HEK293 (cell line): ENCODE data around the gene PPP1CC.
"Not testable (repeated sequence)": the region's sequence is repeated elsewhere in the genome, so short reads cannot be mapped to it uniquely, and the experiment has no call there.

Experiments
- BCL11B ChIP-seq: fragments of 450-650 bp; formaldehyde crosslinking; IDR thresholded peaks from 2 replicates; pipeline ENCODE4 v1.5.1; 2016; ENCODE audit warnings: low read depth, missing biosample characterization, missing genetic modification characterization
- CTCF ChIP-seq: fragments of 450-650 bp; formaldehyde crosslinking; IDR thresholded peaks from 2 replicates; pipeline ENCODE4 v1.5.1; 2016; ENCODE audit warnings: missing biosample characterization, missing genetic modification characterization
- PBX3 ChIP-seq: sonication (generic); formaldehyde crosslinking; IDR thresholded peaks from 2 replicates; pipeline ENCODE4 v1.8.1; 2022; ENCODE audit warnings: mild to moderate bottlenecking, moderate library complexity, missing genetic modification reagents
- REST ChIP-seq: fragments of 450-650 bp; formaldehyde crosslinking; IDR thresholded peaks from 2 replicates; pipeline ENCODE4 v1.5.1; 2016; ENCODE audit warnings: missing biosample characterization, missing genetic modification characterization
- YY1 ChIP-seq: fragments of 450-650 bp; formaldehyde crosslinking; IDR thresholded peaks from 2 replicates; pipeline ENCODE4 v1.5.1; 2018; ENCODE audit warnings: missing biosample characterization, missing genetic modification characterization
- ZNF274 ChIP-seq, 2 experiments: fragments of 200-500 bp in 1 of 2; fragments of 450-650 bp in 1 of 2; sonication (Bioruptor generic) in 1 of 2; formaldehyde crosslinking in 1 of 2; IDR thresholded peaks; 2 replicates each; pipeline versions ENCODE4 v1.5.1 to v1.6.1; 2014 to 2016; ENCODE audit warnings: borderline replicate concordance in 1 of 2, inconsistent platforms in 1 of 2, low read length in 1 of 2, missing biosample characterization in 1 of 2, missing genetic modification characterization in 1 of 2
- ZNF660 ChIP-seq: fragments of 450-650 bp; IDR thresholded peaks from 2 replicates; pipeline ENCODE4 v1.5.1; 2018; ENCODE audit warnings: missing biosample characterization, mild to moderate bottlenecking, missing genetic modification characterization

GRCh38 chr12:110722892-110723291 is 19.8 kb downstream of the PPP1CC start:
- not testable (repeated sequence) for TF ChIP-seq CTCF; ZNF660 (tag by site-specific recombination); YY1 (tag by site-specific recombination); PBX3 (CRISPR knock-in tag); ZNF274 (IDR thresholded peaks at IDR 0.05; ENCODE audit: low read length); ZNF274 (tag by site-specific recombination; IDR thresholded peaks at IDR 0.05; ENCODE audit: borderline replicate concordance); BCL11B (tag by site-specific recombination); REST (tag by site-specific recombination)
